HepG2 (cell line): Measurements from ENCODE around the gene CCDC88C. TPM values are rescaled to one million over a fixed set of nuclear protein-coding genes. Genes with fewer than 3 reads are reported as not detected.

ENCODE experiments used
- ATF7 ChIP-seq, 2 experiments: fragments of 450-650 bp in 1 of 2; sonication (generic) in 1 of 2; formaldehyde crosslinking in 1 of 2; IDR thresholded peaks; 2 replicates each; pipeline versions ENCODE4 v1.4.0 to v1.6.1; 2016 to 2020; ENCODE audit warnings: antibody characterized with exemption in 1 of 2, mild to moderate bottlenecking in 1 of 2, missing genetic modification reagents in 1 of 2
- CEBPG ChIP-seq: IDR thresholded peaks from 2 replicates; pipeline ENCODE4 v1.6.1; 2016
- CTCF ChIP-seq: sonication (generic); formaldehyde crosslinking; IDR thresholded peaks from 2 replicates; pipeline ENCODE4 v1.5.0; 2020; ENCODE audit warnings: mild to moderate bottlenecking, missing genetic modification reagents, moderate library complexity
- GATAD2A ChIP-seq: IDR thresholded peaks from 2 replicates; pipeline ENCODE4 v1.6.1; 2016
- NR2C2 ChIP-seq: sonication (generic); formaldehyde crosslinking; IDR thresholded peaks from 2 replicates; pipeline ENCODE4 v1.4.0; 2020; ENCODE audit warnings: missing genetic modification reagents, mild to moderate bottlenecking, moderate library complexity, borderline replicate concordance
- POLR2A ChIP-seq, 2 experiments: IDR thresholded peaks; 2 replicates each; pipeline ENCODE4 v1.6.1; 2011; ENCODE audit warnings: low read depth in 2 of 2, low read length in 2 of 2, mild to moderate bottlenecking in 1 of 2, moderate library complexity in 1 of 2; ENCODE audit not compliant: insufficient read depth in 1 of 2
- SMARCE1 ChIP-seq: fragments of 450-650 bp; IDR thresholded peaks from 2 replicates; pipeline ENCODE4 v1.6.1; 2017; ENCODE audit warnings: borderline replicate concordance
- ZNF317 ChIP-seq: sonication (generic); formaldehyde crosslinking; IDR thresholded peaks from 2 replicates; pipeline ENCODE4 v1.5.0; 2020; ENCODE audit warnings: mild to moderate bottlenecking, missing genetic modification reagents
- ZNF720 ChIP-seq: sonication (generic); formaldehyde crosslinking; IDR thresholded peaks from 2 replicates; pipeline ENCODE4 v1.4.0; 2020; ENCODE audit warnings: missing genetic modification reagents
- ZNF761 ChIP-seq: sonication (generic); formaldehyde crosslinking; conservative IDR thresholded peaks from 2 replicates; pipeline ENCODE4 v1.4.0; 2020; ENCODE audit warnings: mild to moderate bottlenecking, missing genetic modification reagents
- polyA plus RNA-seq, 8 experiments: library from polyadenylated mRNA; depleted of rRNA in 3 of 8; stranded (reverse) in 7 of 8; unstranded in 1 of 8; fragments of >200 nt; fragmentation: Illumina TruSeq in 4 of 8; extraction: Trizol in 4 of 8; gene quantifications; 2 replicates each; pipeline versions ENCODE4 v1.2.1 to v1.2.3, GENCODE V29; 2011 to 2016; ENCODE audit warnings: low read depth in 4 of 8, missing spikeins in 1 of 8, mixed read lengths in 1 of 8; ENCODE audit not compliant: insufficient read depth in 1 of 8
- total RNA-seq, 5 experiments: library from RNA; depleted of rRNA; stranded (reverse); fragments of >200 nt; fragmentation: Illumina TruSeq; extraction: Trizol; gene quantifications; 2 replicates each; pipeline ENCODE4 v1.2.3, GENCODE V29; 2016; ENCODE audit warnings: low read depth in 1 of 5
- TF ChIP-seq, protein P1 (sequence below): sonication (generic); formaldehyde crosslinking; IDR thresholded peaks from one replicate; pipeline ENCODE4 v1.5.1; 2020; ENCODE audit warnings: mild to moderate bottlenecking, missing genetic modification reagents; ENCODE audit errors: not compliant biosample characterization
- TF ChIP-seq, protein P2 (sequence below), 2 experiments: sonication (generic) in 1 of 2; formaldehyde crosslinking in 1 of 2; IDR thresholded peaks; 2 replicates each; pipeline versions ENCODE4 v1.4.0 to v1.6.1; 2018 to 2020; ENCODE audit warnings: missing genetic modification reagents in 2 of 2, borderline replicate concordance in 1 of 2, low read depth in 1 of 2, mild to moderate bottlenecking in 1 of 2, missing biosample characterization in 1 of 2

Gene CCDC88C
- total and polyA plus RNA-seq, 2 of the 13 experiments (the other 11 are each of a cell fraction or from before 2014, with no cell fraction given): 3.6 to 11.7 TPM

- TF ChIP-seq, protein P1, sequence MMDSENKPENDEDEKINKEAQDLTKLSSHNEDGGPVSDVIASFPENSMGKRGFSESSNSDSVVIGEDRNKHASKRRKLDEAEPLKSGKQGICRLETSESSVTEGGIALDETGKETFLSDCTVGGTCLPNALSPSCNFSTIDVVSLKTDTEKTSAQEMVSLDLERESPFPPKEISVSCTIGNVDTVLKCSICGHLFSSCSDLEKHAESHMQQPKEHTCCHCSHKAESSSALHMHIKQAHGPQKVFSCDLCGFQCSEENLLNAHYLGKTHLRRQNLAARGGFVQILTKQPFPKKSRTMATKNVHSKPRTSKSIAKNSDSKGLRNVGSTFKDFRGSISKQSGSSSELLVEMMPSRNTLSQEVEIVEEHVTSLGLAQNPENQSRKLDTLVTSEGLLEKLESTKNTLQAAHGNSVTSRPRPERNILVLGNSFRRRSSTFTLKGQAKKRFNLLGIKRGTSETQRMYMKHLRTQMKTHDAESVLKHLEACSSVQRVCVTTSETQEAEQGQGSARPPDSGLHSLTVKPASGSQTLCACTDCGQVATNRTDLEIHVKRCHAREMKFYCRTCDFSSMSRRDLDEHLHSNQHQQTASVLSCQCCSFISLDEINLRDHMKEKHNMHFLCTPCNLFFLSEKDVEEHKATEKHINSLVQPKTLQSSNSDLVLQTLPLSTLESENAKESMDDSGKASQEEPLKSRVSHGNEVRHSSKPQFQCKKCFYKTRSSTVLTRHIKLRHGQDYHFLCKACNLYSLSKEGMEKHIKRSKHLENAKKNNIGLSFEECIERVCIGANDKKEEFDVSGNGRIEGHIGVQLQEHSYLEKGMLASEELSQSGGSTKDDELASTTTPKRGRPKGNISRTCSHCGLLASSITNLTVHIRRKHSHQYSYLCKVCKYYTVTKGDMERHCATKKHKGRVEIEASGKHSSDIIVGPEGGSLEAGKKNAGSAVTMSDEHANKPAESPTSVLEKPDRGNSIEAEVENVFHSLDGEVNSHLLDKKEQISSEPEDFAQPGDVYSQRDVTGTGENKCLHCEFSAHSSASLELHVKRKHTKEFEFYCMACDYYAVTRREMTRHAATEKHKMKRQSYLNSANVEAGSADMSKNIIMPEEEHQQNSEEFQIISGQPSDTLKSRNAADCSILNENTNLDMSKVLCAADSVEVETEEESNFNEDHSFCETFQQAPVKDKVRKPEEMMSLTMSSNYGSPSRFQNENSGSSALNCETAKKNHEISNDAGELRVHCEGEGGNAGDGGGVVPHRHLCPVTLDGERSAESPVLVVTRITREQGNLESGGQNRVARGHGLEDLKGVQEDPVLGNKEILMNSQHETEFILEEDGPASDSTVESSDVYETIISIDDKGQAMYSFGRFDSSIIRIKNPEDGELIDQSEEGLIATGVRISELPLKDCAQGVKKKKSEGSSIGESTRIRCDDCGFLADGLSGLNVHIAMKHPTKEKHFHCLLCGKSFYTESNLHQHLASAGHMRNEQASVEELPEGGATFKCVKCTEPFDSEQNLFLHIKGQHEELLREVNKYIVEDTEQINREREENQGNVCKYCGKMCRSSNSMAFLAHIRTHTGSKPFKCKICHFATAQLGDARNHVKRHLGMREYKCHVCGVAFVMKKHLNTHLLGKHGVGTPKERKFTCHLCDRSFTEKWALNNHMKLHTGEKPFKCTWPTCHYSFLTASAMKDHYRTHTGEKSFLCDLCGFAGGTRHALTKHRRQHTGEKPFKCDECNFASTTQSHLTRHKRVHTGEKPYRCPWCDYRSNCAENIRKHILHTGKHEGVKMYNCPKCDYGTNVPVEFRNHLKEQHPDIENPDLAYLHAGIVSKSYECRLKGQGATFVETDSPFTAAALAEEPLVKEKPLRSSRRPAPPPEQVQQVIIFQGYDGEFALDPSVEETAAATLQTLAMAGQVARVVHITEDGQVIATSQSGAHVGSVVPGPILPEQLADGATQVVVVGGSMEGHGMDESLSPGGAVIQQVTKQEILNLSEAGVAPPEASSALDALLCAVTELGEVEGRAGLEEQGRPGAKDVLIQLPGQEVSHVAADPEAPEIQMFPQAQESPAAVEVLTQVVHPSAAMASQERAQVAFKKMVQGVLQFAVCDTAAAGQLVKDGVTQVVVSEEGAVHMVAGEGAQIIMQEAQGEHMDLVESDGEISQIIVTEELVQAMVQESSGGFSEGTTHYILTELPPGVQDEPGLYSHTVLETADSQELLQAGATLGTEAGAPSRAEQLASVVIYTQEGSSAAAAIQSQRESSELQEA (CRISPR knock-in tag): peak; percentile 41
- TF ChIP-seq CTCF (CRISPR knock-in tag) (peak; percentile 90), ATF7 (IDR thresholded peaks at IDR 0.05) (no peak), ATF7 (CRISPR knock-in tag; IDR thresholded peaks at IDR 0.05) (0 out of 2 replicates have a peak, but pooled peaks have one; percentile 29), ZNF761 (0 out of 2 replicates have a peak, but pooled peaks have one; percentile 28), CEBPG (CRISPR knock-in tag) (no peak), GATAD2A (peak; percentile 35; the same call in 1 of the 2 replicates), POLR2A (IDR thresholded peaks at IDR 0.05; ENCODE audit: insufficient read depth in 1 of 2, low read depth in 2 of 2, low read length in 2 of 2) (0 out of 4 replicates have a peak, but pooled peaks of 1 of the 2 experiments have one; percentile 12), ZNF317 (0 out of 2 replicates have a peak, but pooled peaks have one; percentile 55), SMARCE1 (no peak), NR2C2 (CRISPR knock-in tag) (peak; percentile 46; the same call in 1 of the 2 replicates), ZNF720 (no peak)
- TF ChIP-seq, protein P2, sequence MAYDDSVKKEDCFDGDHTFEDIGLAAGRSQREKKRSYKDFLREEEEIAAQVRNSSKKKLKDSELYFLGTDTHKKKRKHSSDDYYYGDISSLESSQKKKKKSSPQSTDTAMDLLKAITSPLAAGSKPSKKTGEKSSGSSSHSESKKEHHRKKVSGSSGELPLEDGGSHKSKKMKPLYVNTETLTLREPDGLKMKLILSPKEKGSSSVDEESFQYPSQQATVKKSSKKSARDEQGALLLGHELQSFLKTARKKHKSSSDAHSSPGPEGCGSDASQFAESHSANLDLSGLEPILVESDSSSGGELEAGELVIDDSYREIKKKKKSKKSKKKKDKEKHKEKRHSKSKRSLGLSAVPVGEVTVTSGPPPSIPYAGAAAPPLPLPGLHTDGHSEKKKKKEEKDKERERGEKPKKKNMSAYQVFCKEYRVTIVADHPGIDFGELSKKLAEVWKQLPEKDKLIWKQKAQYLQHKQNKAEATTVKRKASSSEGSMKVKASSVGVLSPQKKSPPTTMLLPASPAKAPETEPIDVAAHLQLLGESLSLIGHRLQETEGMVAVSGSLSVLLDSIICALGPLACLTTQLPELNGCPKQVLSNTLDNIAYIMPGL (CRISPR knock-in tag; IDR thresholded peaks at IDR 0.05; ENCODE audit: borderline replicate concordance in 1 of 2, low read depth in 1 of 2): peak; percentile 38 to 75; a peak in 3 of 4 replicates
Measured at GRCh38 chr14:91418387-91419043, 895 bp upstream of the CCDC88C start (continued).
